Keratinocyte (primary cell): ENCODE results near the gene ARMC9. TPM values are rescaled to one million over a fixed set of nuclear protein-coding genes. Genes with fewer than 3 reads are reported as not detected.

Experiments used
- DNase-seq: peaks from one replicate; pipeline ENCODE4 v3.0.0-alpha.2; 2011; ENCODE audit warnings: low read depth, missing footprints, low spot score
- FAIRE-seq: peaks from 2 replicates; lab custom pipeline; 2011; peaks lifted over from hg19 to GRCh38; lab: Jason Lieb, UNC
- H2AFZ ChIP-seq: 2 replicates; pipeline ENCODE4 v1.6.0; 2012; ENCODE audit warnings: low read length, control low read depth, inconsistent platforms; ENCODE audit not compliant: control insufficient read depth
- H3K27ac ChIP-seq: 2 replicates; pipeline ENCODE4 v1.5.1; 2011; ENCODE audit warnings: low read length; ENCODE audit not compliant: control insufficient read depth, insufficient read depth
- H3K27me3 ChIP-seq: 3 replicates; pipeline ENCODE4 v1.6.0; 2011; ENCODE audit warnings: low read length; ENCODE audit not compliant: control insufficient read depth, insufficient read depth; ENCODE audit errors: extremely low read depth
- H3K36me3 ChIP-seq, 2 experiments: 2 replicates in 1 of 2; 3 replicates in 1 of 2; pipeline ENCODE4 v1.5.1; 2011; ENCODE audit warnings: low read length in 2 of 2, mild to moderate bottlenecking in 1 of 2; ENCODE audit not compliant: control insufficient read depth in 2 of 2, insufficient read depth in 2 of 2; ENCODE audit errors: extremely low read depth in 1 of 2
- H3K4me1 ChIP-seq: 3 replicates; pipeline ENCODE4 v1.5.1; 2011; ENCODE audit warnings: low read length; ENCODE audit not compliant: control insufficient read depth, insufficient read depth; ENCODE audit errors: extremely low read depth
- H3K4me2 ChIP-seq: 3 replicates; pipeline ENCODE4 v1.6.0; 2011; ENCODE audit warnings: low read depth, low read length; ENCODE audit not compliant: control insufficient read depth, insufficient read depth; ENCODE audit errors: extremely low read depth
- H3K4me3 ChIP-seq, 3 experiments: fragments of 200-600 bp in 1 of 3; sonication (generic) in 1 of 3; 2 replicates in 2 of 3; 3 replicates in 1 of 3; pipeline ENCODE4 v1.5.1; 2011 to 2016; ENCODE audit warnings: low read length in 3 of 3, mild to moderate bottlenecking in 3 of 3, control low read depth in 2 of 3, inconsistent platforms in 1 of 3, low read depth in 1 of 3, mixed read lengths in 1 of 3, mixed run types in 1 of 3, moderate library complexity in 1 of 3; ENCODE audit not compliant: control insufficient read depth in 2 of 3, insufficient read depth in 2 of 3; ENCODE audit errors: extremely low read depth in 1 of 3
- H3K79me2 ChIP-seq: 2 replicates; pipeline ENCODE4 v1.6.0; 2012; ENCODE audit warnings: low read length; ENCODE audit not compliant: control insufficient read depth, insufficient read depth
- H3K9ac ChIP-seq: 3 replicates; pipeline ENCODE4 v1.6.0; 2011; ENCODE audit warnings: low read length; ENCODE audit not compliant: control insufficient read depth, insufficient read depth; ENCODE audit errors: extremely low read depth
- H3K9me1 ChIP-seq: 3 replicates; pipeline ENCODE4 v1.6.0; 2011; ENCODE audit warnings: low read length; ENCODE audit not compliant: control insufficient read depth, insufficient read depth; ENCODE audit errors: extremely low read depth
- H3K9me3 ChIP-seq: 2 replicates; pipeline ENCODE4 v1.5.1; 2012; ENCODE audit warnings: low read depth, low read length; ENCODE audit not compliant: control insufficient read depth
- H4K20me1 ChIP-seq: 3 replicates; pipeline ENCODE4 v1.6.0; 2011; ENCODE audit warnings: low read length; ENCODE audit not compliant: control insufficient read depth, insufficient read depth; ENCODE audit errors: extremely low read depth
- EZH2 ChIP-seq: IDR thresholded peaks from one replicate; pipeline ENCODE4 v1.6.1; 2012; ENCODE audit warnings: inconsistent platforms, mild to moderate bottlenecking, low read length, moderate library complexity
- dilution Hi-C: fragments of 300-500 bp; cut with MboI; formaldehyde crosslinking; loops from one replicate; pipeline ENCODE4 v1.7.0; 2020; ENCODE audit warnings: low sequenced_read_pairs; ENCODE audit not compliant: extremely low pct_ligation_motif_present
- polyA plus RNA-seq, 5 experiments: library from polyadenylated mRNA; depleted of rRNA in 3 of 5; stranded (reverse) in 3 of 5; stranded (forward) in 1 of 5; unstranded in 1 of 5; fragments of >200 nt; gene quantifications; 1 replicate in 1 of 5; 2 replicates in 3 of 5; 3 replicates in 1 of 5; pipeline versions ENCODE4 v1.2.1 to v1.2.3, GENCODE V29; 2011 to 2012; ENCODE audit warnings: missing spikeins in 2 of 5, low read depth in 1 of 5, low replicate concordance in 1 of 5
- TF ChIP-seq, protein P1 (sequence below), 3 experiments: IDR thresholded peaks in 1 of 3; conservative IDR thresholded peaks in 1 of 3; optimal IDR thresholded peaks in 1 of 3; 2 replicates in 2 of 3; 3 replicates in 1 of 3; pipeline versions ENCODE3 to v1.5.1; 2011; ENCODE audit warnings: low read length in 3 of 3, mild to moderate bottlenecking in 3 of 3, moderate library complexity in 2 of 3, control low read depth in 1 of 3, inconsistent platforms in 1 of 3; ENCODE audit not compliant: insufficient read depth in 2 of 3; ENCODE audit errors: extremely low read depth in 1 of 3

The ARMC9 gene
- polyA plus RNA-seq, 1 donor (not counting 4 experiments of a cell fraction or from before 2014, with no cell fraction given): 16.2 TPM

DNA sequence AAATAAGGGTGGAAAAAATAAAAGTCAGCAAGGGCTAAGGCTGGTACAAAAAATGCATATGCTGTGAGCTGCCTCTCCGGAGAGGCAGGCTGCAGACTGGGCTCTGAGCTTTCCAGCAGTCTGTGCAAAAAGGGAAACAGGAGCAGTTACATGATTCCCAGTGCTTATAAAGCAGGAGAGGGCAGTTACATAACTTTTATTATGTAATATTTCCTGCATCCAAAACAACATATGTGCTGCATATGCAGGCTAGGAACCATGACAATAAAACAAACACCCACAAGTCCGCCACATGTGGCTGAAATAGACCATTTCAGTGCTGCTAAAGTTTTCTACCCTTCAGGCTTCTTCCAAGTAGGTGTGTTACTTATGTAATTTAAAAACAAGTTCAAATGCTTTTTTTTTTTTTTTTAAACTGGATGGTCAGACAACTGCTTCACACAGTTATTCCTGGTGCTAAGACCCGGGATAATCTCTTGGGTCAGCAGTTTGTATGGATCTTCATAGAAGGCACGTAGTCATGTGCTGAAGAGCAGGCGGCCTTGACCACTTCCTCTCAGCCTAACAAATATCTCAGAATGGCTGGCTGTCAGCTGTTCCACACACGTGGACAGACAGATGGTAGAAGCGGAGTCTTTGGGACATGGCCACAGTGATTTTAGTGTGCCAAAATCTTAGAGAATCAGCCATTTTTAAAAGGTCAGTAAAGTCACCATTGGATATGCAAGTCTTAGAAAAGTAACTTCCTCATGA is 43.5 kb downstream of the ARMC9 start:
- no peak for DNase-seq
- Histone ChIP-seq H3K9me3 (no peaks in the 10 kb centered on the region), H2AFZ (no peak overlapping the region), H3K4me3 (no peak overlapping the region), H3K9me1 (no peaks in the 10 kb centered on the region), H3K79me2 (no peaks in the 10 kb centered on the region), H3K27me3 (no peaks in the 10 kb centered on the region), H3K9ac (no peak overlapping the region), H3K4me1 (no peaks in the 10 kb centered on the region), H4K20me1 (no peaks in the 10 kb centered on the region), H3K36me3 (peaks cover 0 to 3% of the 10 kb centered on the region in 2 experiments), H3K27ac (no peak overlapping the region), H3K4me2 (no peak overlapping the region)
- dilution Hi-C loops: no loop called here
- FAIRE-seq: no peak
- TF ChIP-seq EZH2: no peak
- TF ChIP-seq, protein P1, sequence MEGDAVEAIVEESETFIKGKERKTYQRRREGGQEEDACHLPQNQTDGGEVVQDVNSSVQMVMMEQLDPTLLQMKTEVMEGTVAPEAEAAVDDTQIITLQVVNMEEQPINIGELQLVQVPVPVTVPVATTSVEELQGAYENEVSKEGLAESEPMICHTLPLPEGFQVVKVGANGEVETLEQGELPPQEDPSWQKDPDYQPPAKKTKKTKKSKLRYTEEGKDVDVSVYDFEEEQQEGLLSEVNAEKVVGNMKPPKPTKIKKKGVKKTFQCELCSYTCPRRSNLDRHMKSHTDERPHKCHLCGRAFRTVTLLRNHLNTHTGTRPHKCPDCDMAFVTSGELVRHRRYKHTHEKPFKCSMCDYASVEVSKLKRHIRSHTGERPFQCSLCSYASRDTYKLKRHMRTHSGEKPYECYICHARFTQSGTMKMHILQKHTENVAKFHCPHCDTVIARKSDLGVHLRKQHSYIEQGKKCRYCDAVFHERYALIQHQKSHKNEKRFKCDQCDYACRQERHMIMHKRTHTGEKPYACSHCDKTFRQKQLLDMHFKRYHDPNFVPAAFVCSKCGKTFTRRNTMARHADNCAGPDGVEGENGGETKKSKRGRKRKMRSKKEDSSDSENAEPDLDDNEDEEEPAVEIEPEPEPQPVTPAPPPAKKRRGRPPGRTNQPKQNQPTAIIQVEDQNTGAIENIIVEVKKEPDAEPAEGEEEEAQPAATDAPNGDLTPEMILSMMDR (optimal IDR thresholded peaks at IDR 0.05 in 1 of 3, IDR thresholded peaks at IDR 0.05 in 1 of 3, conservative IDR thresholded peaks at IDR 0.05 in 1 of 3; ENCODE audit: extremely low read depth in 1 of 3, insufficient read depth in 2 of 3, low read length in 3 of 3): no peak

DNA sequence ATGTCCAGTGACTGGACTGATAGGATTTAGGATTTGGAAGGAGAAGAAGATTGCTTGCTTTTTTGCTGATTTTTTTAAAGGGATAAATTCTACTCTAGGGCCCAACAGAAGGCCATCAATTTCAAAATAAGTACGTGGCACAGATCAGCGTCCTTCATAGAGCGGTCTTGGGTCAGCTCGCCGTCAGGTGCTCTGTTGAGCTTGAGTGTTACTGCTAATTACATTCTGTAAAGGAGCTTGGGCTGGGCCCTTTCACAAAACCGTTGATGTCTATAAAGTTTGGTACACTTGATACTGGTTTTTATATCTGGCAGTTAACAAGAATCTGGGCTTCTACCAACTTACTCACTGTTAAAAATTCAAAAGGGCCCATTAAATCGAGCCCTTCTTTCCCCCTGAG is 45.4 kb downstream of the ARMC9 start:
- Histone ChIP-seq H3K9me1 (no peaks in the 10 kb centered on the region), H3K9ac (no peak overlapping the region), H3K9me3 (no peaks in the 10 kb centered on the region), H3K27ac (no peak overlapping the region), H2AFZ (no peak overlapping the region), H3K27me3 (no peaks in the 10 kb centered on the region), H3K4me2 (no peak overlapping the region), H3K79me2 (no peaks in the 10 kb centered on the region), H3K36me3 (peaks cover 0 to 1% of the 10 kb centered on the region in 2 experiments), H4K20me1 (no peaks in the 10 kb centered on the region), H3K4me3 (no peak overlapping the region), H3K4me1 (no peaks in the 10 kb centered on the region)
- dilution Hi-C loops: no loop called here
- DNase-seq (no peak), FAIRE-seq (no peak)
- TF ChIP-seq, protein P1 (optimal IDR thresholded peaks at IDR 0.05 in 1 of 3, IDR thresholded peaks at IDR 0.05 in 1 of 3, conservative IDR thresholded peaks at IDR 0.05 in 1 of 3; ENCODE audit: extremely low read depth in 1 of 3, insufficient read depth in 2 of 3, low read length in 3 of 3): no peak
- TF ChIP-seq EZH2: no peak
